ENCODE results near the gene SRL. TPM values are rescaled to one million over a fixed set of nuclear protein-coding genes. Genes with fewer than 3 reads are reported as not detected.

SRL gene
- total and polyA plus RNA-seq, 2 of the 13 experiments (the other 11 are each of a cell fraction or from before 2014, with no cell fraction given): 0.05 TPM; not detected in 1

DNA sequence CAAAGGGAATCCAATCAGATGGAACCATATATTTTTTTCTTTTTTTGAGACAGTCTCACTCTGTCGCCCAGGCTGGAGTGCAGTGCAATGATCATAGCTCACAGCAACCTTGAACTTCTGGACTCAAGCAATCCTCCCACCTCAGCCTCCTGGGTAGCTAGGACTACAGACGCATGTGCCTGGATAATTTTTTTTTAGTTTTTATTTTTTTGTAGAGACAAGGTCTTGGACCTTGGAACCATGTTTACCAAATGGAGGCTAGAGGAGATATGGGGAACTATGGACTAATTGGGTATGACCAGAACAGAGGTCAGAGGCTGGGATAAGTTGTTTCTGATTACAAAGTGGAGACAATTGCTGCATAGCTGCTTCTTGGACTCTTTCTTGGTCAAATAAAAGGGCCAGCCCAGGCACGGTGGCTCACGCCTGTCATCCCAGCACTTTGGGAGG is 84.5 kb downstream of the SRL start (continued):
- TF ChIP-seq ARID4A (CRISPR knock-in tag; IDR thresholded peaks at IDR 0.05; ENCODE audit: borderline replicate concordance) (no peak; the same call in 1 of the 2 replicates), HMGA1 (CRISPR knock-in tag; conservative IDR thresholded peaks at IDR 0.05) (no peak), ZBTB39 (CRISPR knock-in tag; IDR thresholded peaks at IDR 0.05) (no peak), NR2F2 (IDR thresholded peaks at IDR 0.05; ENCODE audit: borderline replicate concordance, low read depth) (no peak; the same call in 1 of the 2 replicates), ZNF891 (CRISPR knock-in tag; IDR thresholded peaks at IDR 0.05) (no peak), STAG1 (CRISPR knock-in tag; IDR thresholded peaks at IDR 0.05) (no peak), ZNF709 (CRISPR knock-in tag; IDR thresholded peaks at IDR 0.05) (no peak), CENPX (CRISPR knock-in tag; IDR thresholded peaks at IDR 0.05) (no peak), ATF7-NPFF (CRISPR knock-in tag; IDR thresholded peaks at IDR 0.05; ENCODE audit: low read depth) (no peak)
- TF ChIP-seq, protein P1, sequence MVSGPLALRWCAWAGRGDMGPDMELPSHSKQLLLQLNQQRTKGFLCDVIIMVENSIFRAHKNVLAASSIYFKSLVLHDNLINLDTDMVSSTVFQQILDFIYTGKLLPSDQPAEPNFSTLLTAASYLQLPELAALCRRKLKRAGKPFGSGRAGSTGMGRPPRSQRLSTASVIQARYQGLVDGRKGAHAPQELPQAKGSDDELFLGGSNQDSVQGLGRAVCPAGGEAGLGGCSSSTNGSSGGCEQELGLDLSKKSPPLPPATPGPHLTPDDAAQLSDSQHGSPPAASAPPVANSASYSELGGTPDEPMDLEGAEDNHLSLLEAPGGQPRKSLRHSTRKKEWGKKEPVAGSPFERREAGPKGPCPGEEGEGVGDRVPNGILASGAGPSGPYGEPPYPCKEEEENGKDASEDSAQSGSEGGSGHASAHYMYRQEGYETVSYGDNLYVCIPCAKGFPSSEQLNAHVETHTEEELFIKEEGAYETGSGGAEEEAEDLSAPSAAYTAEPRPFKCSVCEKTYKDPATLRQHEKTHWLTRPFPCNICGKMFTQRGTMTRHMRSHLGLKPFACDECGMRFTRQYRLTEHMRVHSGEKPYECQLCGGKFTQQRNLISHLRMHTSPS (CRISPR knock-in tag; IDR thresholded peaks at IDR 0.05; ENCODE audit: low read depth): no peak
- TF ChIP-seq, protein P2, sequence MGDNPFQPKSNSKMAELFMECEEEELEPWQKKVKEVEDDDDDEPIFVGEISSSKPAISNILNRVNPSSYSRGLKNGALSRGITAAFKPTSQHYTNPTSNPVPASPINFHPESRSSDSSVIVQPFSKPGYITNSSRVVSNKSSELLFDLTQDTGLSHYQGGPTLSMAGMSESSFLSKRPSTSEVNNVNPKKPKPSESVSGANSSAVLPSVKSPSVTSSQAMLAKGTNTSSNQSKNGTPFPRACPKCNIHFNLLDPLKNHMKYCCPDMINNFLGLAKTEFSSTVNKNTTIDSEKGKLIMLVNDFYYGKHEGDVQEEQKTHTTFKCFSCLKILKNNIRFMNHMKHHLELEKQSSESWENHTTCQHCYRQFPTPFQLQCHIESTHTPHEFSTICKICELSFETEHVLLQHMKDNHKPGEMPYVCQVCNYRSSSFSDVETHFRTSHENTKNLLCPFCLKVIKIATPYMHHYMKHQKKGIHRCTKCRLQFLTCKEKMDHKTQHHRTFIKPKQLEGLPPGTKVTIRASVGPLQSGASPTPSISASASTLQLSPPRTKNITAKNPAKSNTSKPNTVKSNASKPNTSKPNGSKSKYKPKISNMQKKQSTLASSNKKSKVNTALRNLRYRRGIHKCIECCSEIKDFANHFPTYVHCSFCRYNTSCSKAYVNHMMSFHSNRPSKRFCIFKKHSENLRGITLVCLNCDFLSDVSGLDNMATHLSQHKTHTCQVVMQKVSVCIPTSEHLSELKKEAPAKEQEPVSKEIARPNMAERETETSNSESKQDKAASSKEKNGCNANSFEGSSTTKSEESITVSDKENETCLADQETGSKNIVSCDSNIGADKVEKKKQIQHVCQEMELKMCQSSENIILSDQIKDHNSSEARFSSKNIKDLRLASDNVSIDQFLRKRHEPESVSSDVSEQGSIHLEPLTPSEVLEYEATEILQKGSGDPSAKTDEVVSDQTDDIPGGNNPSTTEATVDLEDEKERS (CRISPR knock-in tag; IDR thresholded peaks at IDR 0.05): peak; percentile 93; the same call in 1 of the 2 replicates
- TF ChIP-seq, protein P3, sequence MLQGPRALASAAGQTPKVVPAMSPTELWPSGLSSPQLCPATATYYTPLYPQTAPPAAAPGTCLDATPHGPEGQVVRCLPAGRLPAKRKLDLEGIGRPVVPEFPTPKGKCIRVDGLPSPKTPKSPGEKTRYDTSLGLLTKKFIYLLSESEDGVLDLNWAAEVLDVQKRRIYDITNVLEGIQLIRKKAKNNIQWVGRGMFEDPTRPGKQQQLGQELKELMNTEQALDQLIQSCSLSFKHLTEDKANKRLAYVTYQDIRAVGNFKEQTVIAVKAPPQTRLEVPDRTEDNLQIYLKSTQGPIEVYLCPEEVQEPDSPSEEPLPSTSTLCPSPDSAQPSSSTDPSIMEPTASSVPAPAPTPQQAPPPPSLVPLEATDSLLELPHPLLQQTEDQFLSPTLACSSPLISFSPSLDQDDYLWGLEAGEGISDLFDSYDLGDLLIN (CRISPR knock-in tag; IDR thresholded peaks at IDR 0.05; ENCODE audit: borderline replicate concordance): no peak

Data from HepG2 (cell line).